CD14-positive monocyte (primary cell): ENCODE measurements around the gene BTK. TPM values are rescaled to one million over a fixed set of nuclear protein-coding genes. Genes with fewer than 3 reads are reported as not detected.

ENCODE experiments used
- DNase-seq, 3 donors: peaks; one replicate each; pipeline ENCODE4 v3.0.0-alpha.2; 2011 to 2022
- H2AFZ ChIP-seq: 2 replicates; pipeline ENCODE4 v1.6.0; 2012; ENCODE audit warnings: mild to moderate bottlenecking, low read depth, low read length, inconsistent platforms; ENCODE audit not compliant: insufficient read depth, poor library complexity, severe bottlenecking
- H3K27ac ChIP-seq, 2 donors: 1 replicate in 1 of 2; 2 replicates in 1 of 2; pipeline ENCODE4 v1.5.1; 2012 to 2013; ENCODE audit warnings: low read length in 2 of 2, control low read depth in 1 of 2, inconsistent platforms in 1 of 2, low read depth in 1 of 2, mild to moderate bottlenecking in 1 of 2
- H3K27me3 ChIP-seq, 2 donors: one replicate each; pipeline versions ENCODE4 v1.6.0 to v1.6.1; 2011 to 2013; ENCODE audit warnings: low read length in 2 of 2; ENCODE audit not compliant: control insufficient read depth in 2 of 2, insufficient read depth in 2 of 2
- H3K36me3 ChIP-seq, 2 donors: replicated peaks in 1 of 2; 1 replicate in 1 of 2; 2 replicates in 1 of 2; pipeline versions ENCODE4 v1.5.1 to v1.6.1; 2012 to 2013; ENCODE audit warnings: low read length in 2 of 2, control low read depth in 1 of 2, inconsistent platforms in 1 of 2, mild to moderate bottlenecking in 1 of 2; ENCODE audit not compliant: insufficient read depth in 2 of 2, control insufficient read depth in 1 of 2
- H3K4me1 ChIP-seq, 2 donors: 1 replicate in 1 of 2; 2 replicates in 1 of 2; pipeline versions ENCODE4 v1.5.1 to v1.6.1; 2012 to 2013; ENCODE audit warnings: low read length in 2 of 2, control low read depth in 1 of 2, inconsistent platforms in 1 of 2, mild to moderate bottlenecking in 1 of 2, moderate library complexity in 1 of 2; ENCODE audit not compliant: insufficient read depth in 2 of 2, control insufficient read depth in 1 of 2
- H3K4me2 ChIP-seq: replicated peaks from 2 replicates; pipeline ENCODE3; 2012; ENCODE audit warnings: low read length, moderate library complexity, mild to moderate bottlenecking; ENCODE audit not compliant: poor library complexity, severe bottlenecking; ENCODE audit errors: extremely low read depth
- H3K4me3 ChIP-seq, 3 experiments: fragments of 200-600 bp in 1 of 3; sonication (generic) in 1 of 3; replicated peaks in 1 of 3; 1 replicate in 2 of 3; 2 replicates in 1 of 3; pipeline ENCODE4 v1.5.1; 2011 to 2013; ENCODE audit warnings: low read length in 3 of 3, mild to moderate bottlenecking in 3 of 3, control low read depth in 2 of 3, low read depth in 2 of 3, inconsistent platforms in 1 of 3, moderate library complexity in 1 of 3
- H3K79me2 ChIP-seq: 2 replicates; pipeline ENCODE4 v1.6.0; 2012; ENCODE audit warnings: mild to moderate bottlenecking, control low read depth, inconsistent platforms, low read length, moderate library complexity; ENCODE audit not compliant: insufficient read depth
- H3K9ac ChIP-seq: 2 replicates; pipeline ENCODE4 v1.6.0; 2017; ENCODE audit warnings: low read length, mild to moderate bottlenecking; ENCODE audit not compliant: insufficient read depth, poor library complexity, severe bottlenecking
- H3K9me3 ChIP-seq, 2 donors: replicated peaks in 1 of 2; 1 replicate in 1 of 2; 2 replicates in 1 of 2; pipeline versions ENCODE4 v1.5.1 to v1.6.1; 2012 to 2013; ENCODE audit warnings: low read length in 2 of 2, control low read depth in 1 of 2; ENCODE audit not compliant: control insufficient read depth in 1 of 2, insufficient read depth in 1 of 2
- H4K20me1 ChIP-seq: 2 replicates; pipeline ENCODE4 v1.6.0; 2012; ENCODE audit warnings: mild to moderate bottlenecking, low read length, control low read depth, moderate library complexity; ENCODE audit not compliant: insufficient read depth
- H3K27ac Mint-ChIP-seq, 7 donors: one replicate each; pipeline ENCODE4 v1.8.0; 2020; ENCODE audit warnings: mild to moderate bottlenecking in 7 of 7, mixed read lengths in 7 of 7, moderate library complexity in 6 of 7, inconsistent platforms in 2 of 7
- H3K27me3 Mint-ChIP-seq, 3 donors: one replicate each; pipeline ENCODE4 v1.8.0; 2021 to 2022; ENCODE audit warnings: low read depth in 3 of 3, mild to moderate bottlenecking in 3 of 3, mixed read lengths in 3 of 3, moderate library complexity in 3 of 3, inconsistent platforms in 1 of 3
- H3K36me3 Mint-ChIP-seq, 2 donors: one replicate each; pipeline ENCODE4 v1.8.0; 2020; ENCODE audit warnings: mixed read lengths in 2 of 2, inconsistent platforms in 1 of 2, mild to moderate bottlenecking in 1 of 2
- H3K4me1 Mint-ChIP-seq: one replicate; pipeline ENCODE4 v1.8.0; 2020; ENCODE audit warnings: mild to moderate bottlenecking, mixed read lengths
- H3K4me3 Mint-ChIP-seq, 2 donors: one replicate each; pipeline ENCODE4 v1.8.0; 2020; ENCODE audit warnings: mild to moderate bottlenecking in 2 of 2, mixed read lengths in 2 of 2, moderate library complexity in 1 of 2
- H3K9me3 Mint-ChIP-seq, 7 donors: one replicate each; pipeline ENCODE4 v1.8.0; 2020 to 2022; ENCODE audit warnings: mixed read lengths in 7 of 7, mild to moderate bottlenecking in 6 of 7, moderate library complexity in 6 of 7, inconsistent platforms in 2 of 7
- WGBS: methylation state at CpG from one replicate; pipeline ENCODE4 v1.1.5; 2013; ENCODE audit warnings: missing lambda C conversion rate; ENCODE audit not compliant: insufficient coverage; 5-methylcytosine and 5-hydroxymethylcytosine counted together
- intact Hi-C, 2 donors: fragments of 100-400 bp; cut with micrococcal nuclease; formaldehyde crosslinking; loops; one replicate each; pipeline versions ENCODE4 v1.15.0 to v1.15.1; 2023
- polyA plus RNA-seq, 3 donors: library from polyadenylated mRNA; depleted of rRNA in 1 of 3; unstranded in 2 of 3; stranded (reverse) in 1 of 3; fragments of 300-500 nt in 2 of 3; fragments of >200 nt in 1 of 3; fragmentation: Illumina TruSeq in 2 of 3; gene quantifications; 1 replicate in 2 of 3; 2 replicates in 1 of 3; pipeline ENCODE4 v1.2.3, GENCODE V29; 2012 to 2021
- TF ChIP-seq, protein P1 (sequence below): fragments of 200-600 bp; IDR thresholded peaks from one replicate; pipeline ENCODE4 v1.8.0; 2022; ENCODE audit warnings: antibody characterized with exemption, mild to moderate bottlenecking

Gene BTK
- polyA plus RNA-seq, 3 donors: 74.1 to 92.9 (median 82.9) TPM

DNA sequence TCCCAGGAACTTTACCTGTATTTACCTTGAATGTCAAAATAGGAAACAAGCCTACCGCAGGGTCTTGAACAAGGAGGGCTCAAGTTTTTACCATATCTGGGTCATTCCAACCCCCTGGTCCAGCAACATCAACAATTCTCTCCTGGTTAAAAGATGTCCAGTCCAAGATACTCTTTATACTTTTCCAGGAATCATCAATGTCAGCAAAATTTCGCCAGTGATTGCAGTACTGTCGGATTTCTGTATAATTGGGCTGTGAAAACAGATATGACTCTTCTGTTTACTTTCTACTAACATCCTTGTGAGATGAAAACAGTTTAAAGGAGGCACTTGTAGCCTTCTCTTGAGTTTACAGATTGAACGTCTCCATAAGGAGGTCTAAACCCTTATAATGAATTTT is 12.7 kb upstream of the BTK start:
- intact Hi-C loops: no loop called here

DNA sequence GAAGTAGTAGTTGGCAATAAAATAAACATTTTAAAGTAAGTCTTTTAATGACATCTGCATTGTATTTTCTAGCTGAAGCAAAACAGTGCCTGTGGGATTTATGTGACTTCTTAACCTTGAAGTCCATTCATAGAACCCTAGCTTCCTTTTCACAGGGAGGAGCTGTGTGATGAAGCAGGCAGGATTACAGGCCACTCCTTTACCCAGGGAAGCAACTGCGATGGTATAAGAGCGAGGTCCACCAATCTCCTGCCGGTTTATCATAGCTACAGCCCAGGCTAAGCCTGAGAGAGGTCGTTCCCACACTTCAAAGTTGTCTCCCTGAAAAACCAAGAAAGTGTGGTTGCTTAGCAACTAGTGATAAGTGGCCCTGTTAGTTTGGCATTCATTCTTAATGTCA is 11.8 kb upstream of the BTK start:
- peaks cover 26% of the 10 kb centered on the region for H3K79me2 ChIP-seq
- H3K9me3 Mint-ChIP-seq: peaks cover 0 to 3% (median 0%) of the 10 kb centered on the region in 7 donors
- H3K4me1 ChIP-seq: peaks cover 20 to 33% of the 10 kb centered on the region in 2 donors
- TF ChIP-seq, protein P1, sequence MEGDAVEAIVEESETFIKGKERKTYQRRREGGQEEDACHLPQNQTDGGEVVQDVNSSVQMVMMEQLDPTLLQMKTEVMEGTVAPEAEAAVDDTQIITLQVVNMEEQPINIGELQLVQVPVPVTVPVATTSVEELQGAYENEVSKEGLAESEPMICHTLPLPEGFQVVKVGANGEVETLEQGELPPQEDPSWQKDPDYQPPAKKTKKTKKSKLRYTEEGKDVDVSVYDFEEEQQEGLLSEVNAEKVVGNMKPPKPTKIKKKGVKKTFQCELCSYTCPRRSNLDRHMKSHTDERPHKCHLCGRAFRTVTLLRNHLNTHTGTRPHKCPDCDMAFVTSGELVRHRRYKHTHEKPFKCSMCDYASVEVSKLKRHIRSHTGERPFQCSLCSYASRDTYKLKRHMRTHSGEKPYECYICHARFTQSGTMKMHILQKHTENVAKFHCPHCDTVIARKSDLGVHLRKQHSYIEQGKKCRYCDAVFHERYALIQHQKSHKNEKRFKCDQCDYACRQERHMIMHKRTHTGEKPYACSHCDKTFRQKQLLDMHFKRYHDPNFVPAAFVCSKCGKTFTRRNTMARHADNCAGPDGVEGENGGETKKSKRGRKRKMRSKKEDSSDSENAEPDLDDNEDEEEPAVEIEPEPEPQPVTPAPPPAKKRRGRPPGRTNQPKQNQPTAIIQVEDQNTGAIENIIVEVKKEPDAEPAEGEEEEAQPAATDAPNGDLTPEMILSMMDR: no peak
- H3K4me3 ChIP-seq: no peak overlapping the region
- no peak overlapping the region for H3K4me2 ChIP-seq
- H3K4me3 Mint-ChIP-seq: no peak overlapping the region
- peaks cover 3% of the 10 kb centered on the region for H4K20me1 ChIP-seq
- H3K36me3 Mint-ChIP-seq: peaks cover 29 to 58% of the 10 kb centered on the region in 2 donors
- no peak overlapping the region for H3K27ac ChIP-seq
- intact Hi-C loops: no loop called here
- DNase-seq: no peak
- H3K27me3 Mint-ChIP-seq: peaks cover 0 to 4% (median 0%) of the 10 kb centered on the region in 3 donors
- no peak overlapping the region for H3K9ac ChIP-seq
- peaks cover 23% of the 10 kb centered on the region for H3K4me1 Mint-ChIP-seq
- no peaks in the 10 kb centered on the region for H3K9me3 ChIP-seq
- H3K27ac Mint-ChIP-seq: no peak overlapping the region
- peaks cover 17 to 55% of the 10 kb centered on the region in 2 donors for H3K36me3 ChIP-seq
- no CpG with 5 or more reads among the region's 4 CpGs for WGBS
- H3K27me3 ChIP-seq: no peaks in the 10 kb centered on the region
- no peak overlapping the region for H2AFZ ChIP-seq

More for the DNA sequence above, 12.7 kb upstream of the BTK start:
- H3K4me3 ChIP-seq: no peak overlapping the region
- no peak for DNase-seq
- TF ChIP-seq, protein P1: no peak
- H3K4me3 Mint-ChIP-seq: no peak overlapping the region
- no peak overlapping the region for H3K4me2 ChIP-seq
- no peak overlapping the region for H3K27ac Mint-ChIP-seq
- no peak overlapping the region for H3K9ac ChIP-seq
- peaks cover 3% of the 10 kb centered on the region for H4K20me1 ChIP-seq
- peaks cover 17 to 50% of the 10 kb centered on the region in 2 donors for H3K36me3 ChIP-seq
- peaks cover 18% of the 10 kb centered on the region for H3K4me1 Mint-ChIP-seq
- H3K27me3 Mint-ChIP-seq: peaks cover 0 to 4% (median 0%) of the 10 kb centered on the region in 3 donors
- H3K9me3 ChIP-seq: no peaks in the 10 kb centered on the region
- no CpG with 5 or more reads among the region's 4 CpGs for WGBS
- H3K4me1 ChIP-seq: peaks cover 23 to 34% of the 10 kb centered on the region in 2 donors
- H3K27me3 ChIP-seq: no peaks in the 10 kb centered on the region
- H3K79me2 ChIP-seq: peaks cover 20% of the 10 kb centered on the region
- H3K9me3 Mint-ChIP-seq: peaks cover 0 to 3% (median 0%) of the 10 kb centered on the region in 7 donors
- no peak overlapping the region for H2AFZ ChIP-seq
- no peak overlapping the region for H3K27ac ChIP-seq
- H3K36me3 Mint-ChIP-seq: peaks cover 23 to 51% of the 10 kb centered on the region in 2 donors
